ENCODE results near the gene CREB3.

The CREB3 gene

GRCh38 chr9:35749515-35750255 is 17.2 kb downstream of the CREB3 start:
- no peak for DNase-seq (ENCODE audit: low read depth)

GRCh38 chr9:35750256-35750531 is 17.7 kb downstream of the CREB3 start:
- DNase-seq (ENCODE audit: low read depth): no peak

GRCh38 chr9:35753466-35753865 is 21.0 kb downstream of the CREB3 start:
- no peak for DNase-seq (ENCODE audit: low read depth)

DNA sequence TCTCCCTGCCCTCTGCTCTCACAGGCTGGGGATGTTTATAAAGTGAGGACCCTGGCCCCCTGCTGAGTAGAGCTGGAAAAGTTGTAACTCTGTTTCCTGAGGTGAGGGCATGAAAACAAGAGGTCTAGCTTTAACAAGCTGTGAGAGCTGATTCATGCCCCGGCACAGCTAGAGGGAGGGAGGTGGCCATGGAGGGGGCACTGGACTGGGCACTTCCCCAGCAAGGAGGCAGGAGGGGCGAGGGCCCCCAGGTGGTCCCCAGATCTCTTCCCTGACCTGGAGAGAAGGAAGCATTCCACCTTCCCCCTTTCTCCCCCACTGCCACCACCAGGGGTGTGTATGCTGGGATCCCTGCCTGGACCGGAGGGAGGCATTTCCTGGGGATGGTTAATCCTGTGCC is 21.8 kb downstream of the CREB3 start, which contains the start of gene MSMP:
Gene MSMP (minus strand): TSS at position 13 of the 400 bp plus-strand sequence. CDS start 147 bp downstream, outside the sequence.
- DNase-seq (ENCODE audit: low read depth): no peak

DNA sequence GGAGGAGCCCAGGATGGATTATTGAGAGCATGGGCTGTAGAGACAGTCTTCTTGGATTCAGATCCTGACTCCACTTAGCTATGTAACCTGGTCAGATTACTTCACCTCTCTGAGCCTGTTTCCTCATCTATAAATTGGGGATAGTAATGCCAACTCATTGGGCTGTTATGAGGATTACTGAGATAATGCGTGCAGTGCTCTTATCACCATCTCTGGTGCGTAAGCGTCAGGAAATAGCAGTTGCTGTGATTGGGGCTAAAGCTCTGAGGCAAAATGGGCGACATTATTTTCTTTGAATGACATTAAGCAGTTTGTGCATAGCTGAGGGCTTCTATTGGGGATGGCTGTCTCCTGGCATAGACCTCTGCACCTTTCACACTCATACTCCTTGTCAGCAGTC is 22.6 kb downstream of the CREB3 start:
- DNase-seq (ENCODE audit: low read depth): no peak

DNA sequence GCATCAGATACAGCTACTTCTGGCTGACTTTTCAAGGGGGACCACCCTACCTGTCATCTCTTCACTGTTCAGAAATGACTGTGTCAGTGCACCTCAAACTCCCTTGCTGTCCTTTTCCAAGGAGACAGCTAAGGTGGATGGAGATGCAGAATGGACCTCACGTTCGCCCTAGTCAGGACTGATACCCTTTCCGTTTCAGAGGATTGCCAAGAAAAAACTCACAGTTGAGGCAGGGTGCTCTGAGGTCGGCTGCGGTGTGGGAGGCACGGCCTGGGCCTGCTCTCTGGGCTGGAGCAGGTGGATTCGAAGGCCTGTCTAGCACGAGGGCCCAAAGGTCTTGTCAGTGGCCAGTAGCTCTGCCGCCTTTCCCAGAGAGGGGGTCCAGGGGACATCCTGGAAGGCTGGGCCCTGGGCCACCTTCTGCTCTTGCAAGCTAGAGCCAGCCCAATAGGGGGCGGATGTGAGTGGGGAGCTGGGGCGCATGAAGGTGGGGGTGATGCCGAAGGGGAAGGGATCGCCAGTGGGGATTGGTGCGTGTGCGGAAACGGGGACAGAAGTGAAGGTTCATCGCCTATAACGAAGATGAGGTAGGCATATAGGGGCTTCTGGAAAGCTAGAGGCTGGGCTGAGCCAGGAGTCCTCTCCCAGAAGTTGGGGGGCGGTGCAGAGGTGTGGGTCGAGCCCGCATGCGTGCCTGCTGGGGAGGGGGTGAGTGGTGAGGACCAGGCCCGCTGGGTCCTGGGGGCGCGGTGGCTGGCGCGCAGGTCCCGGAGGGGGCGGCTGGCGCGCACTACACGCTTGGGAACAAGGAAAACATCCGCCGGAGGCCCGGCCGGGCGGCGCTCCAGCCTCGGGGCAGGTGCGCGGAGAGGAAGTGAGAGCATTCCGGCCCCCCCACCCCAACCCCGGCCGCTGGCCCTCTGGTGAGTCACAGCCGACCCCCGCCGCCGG is 24.1 kb downstream of the CREB3 start:
- peak; percentile 66 for DNase-seq (ENCODE audit: low read depth)

DNA sequence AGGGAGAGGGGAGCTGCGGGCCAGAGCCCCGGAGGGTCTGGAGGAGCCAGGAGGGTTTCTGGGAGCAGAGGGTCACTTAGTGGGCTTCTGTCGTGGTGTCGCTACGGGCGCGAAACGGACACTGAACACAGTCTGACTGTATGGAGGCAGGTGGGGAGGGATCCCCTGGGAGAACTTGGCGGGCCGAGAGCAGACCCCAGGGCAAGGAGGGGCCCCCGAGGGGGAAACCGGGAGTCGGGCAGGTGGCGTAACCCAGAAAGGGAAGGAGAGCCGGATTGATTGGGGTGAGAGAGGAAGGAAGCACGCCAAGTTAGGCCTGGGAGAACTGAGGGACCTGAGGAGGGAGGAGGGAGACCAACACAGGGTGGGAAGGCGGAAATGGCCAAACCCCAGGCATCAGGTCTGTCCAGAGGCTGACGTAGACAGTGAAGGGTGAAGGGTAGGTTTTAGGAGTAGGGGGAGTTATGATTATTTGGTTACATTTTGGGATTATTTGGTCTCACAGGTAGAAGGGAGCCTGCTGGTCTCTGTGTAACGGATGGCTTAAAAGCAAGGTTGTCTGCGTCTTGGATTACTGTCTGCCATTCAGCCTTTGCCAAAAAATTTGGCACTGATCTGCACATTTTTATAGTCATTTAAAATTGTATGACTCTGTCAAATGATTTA is 24.9 kb downstream of the CREB3 start:
- DNase-seq (ENCODE audit: low read depth): no peak

DNA sequence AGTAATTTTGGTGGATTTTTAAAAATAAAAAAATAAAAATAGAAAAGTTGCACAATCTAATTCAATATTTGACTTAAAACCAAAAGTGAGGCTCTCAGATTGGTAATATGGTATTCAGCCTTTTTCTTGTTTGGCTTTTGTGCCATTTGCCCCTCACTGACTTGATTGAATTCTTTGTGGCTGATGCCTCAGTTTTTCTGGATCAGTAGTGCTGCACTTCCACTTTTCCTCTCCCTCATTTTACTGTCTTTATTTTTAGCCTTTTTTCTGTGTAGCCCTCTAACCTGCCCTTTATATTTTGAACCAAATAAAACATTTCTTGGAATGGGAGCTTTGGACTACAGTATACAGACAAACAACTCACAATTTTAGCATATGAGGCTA is 25.4 kb downstream of the CREB3 start:
- DNase-seq (ENCODE audit: low read depth): no peak

- DNase-seq (ENCODE audit: low read depth): no peak
Observed at GRCh38 chr9:35758475-35759050, 26.1 kb downstream of the CREB3 start.

GRCh38 chr9:35759795-35760194 is 27.3 kb downstream of the CREB3 start:
- DNase-seq (ENCODE audit: low read depth): no peak

DNA sequence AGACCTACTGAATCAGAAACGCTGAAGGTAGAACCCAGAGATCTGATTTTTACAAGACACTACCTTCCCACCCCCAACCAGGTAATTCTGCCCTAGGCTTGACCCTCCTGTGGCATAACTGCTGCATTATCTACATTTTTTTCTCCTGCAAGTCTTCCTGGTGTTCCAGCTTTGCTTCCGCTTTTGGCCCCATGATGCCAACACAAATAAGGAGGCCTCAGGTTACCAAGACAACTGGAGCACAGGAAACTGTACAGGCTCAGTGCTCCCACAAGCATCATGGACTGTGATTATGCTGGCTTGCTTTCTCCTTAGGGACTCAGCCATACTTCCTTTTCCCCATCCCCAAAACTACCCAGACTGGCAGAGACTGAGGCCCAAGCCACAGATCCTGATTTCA is 28.2 kb downstream of the CREB3 start:
- DNase-seq (ENCODE audit: low read depth): no peak

- no peak for DNase-seq (ENCODE audit: low read depth)
Observed at GRCh38 chr9:35763181-35763580, 30.7 kb downstream of the CREB3 start.

- no peak for DNase-seq (ENCODE audit: low read depth)
Observed at GRCh38 chr9:35763803-35764202, 31.3 kb downstream of the CREB3 start.

DNA sequence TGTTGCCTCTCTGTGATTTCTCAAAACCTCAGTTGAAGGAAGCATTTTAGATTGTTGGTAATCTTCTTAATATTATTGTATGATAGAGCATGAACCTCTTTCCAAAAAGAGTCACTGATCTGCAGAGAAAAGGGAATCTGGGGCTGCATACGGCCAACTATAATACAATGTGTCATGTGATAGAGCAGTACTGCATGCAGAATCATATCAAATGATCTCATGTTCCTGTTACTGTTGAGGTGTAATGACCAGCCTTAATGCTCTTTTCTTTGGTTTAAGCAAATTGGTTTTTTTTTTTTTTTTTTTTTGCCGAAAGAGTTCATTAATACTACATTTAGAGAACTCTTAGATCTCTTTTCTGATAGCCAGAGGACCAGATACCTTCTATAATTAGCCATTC is 34.5 kb downstream of the CREB3 start:
- DNase-seq (ENCODE audit: low read depth): no peak

- no peak for DNase-seq (ENCODE audit: low read depth)
Observed at GRCh38 chr9:35767458-35767857, 35.0 kb downstream of the CREB3 start.

DNA sequence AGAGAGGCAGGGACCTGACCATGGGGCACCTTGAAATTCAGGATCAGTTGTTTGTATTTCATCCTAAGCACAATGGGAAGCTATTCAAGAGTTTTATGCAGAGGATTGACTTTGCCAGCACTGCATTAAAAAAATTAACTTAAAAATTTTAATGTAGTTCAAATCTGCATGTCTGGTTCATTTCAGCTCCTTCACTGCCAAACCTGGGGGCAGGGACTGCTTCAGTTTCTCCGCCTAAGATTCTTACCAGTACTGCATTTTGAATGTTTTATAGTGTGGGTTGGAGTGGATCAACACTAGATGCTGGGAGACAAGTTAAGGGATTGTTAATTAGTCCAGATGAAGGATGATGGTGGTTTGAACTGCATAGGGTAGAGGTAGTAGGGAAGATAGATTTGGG is 37.3 kb downstream of the CREB3 start:
- DNase-seq (ENCODE audit: low read depth): no peak

DNA sequence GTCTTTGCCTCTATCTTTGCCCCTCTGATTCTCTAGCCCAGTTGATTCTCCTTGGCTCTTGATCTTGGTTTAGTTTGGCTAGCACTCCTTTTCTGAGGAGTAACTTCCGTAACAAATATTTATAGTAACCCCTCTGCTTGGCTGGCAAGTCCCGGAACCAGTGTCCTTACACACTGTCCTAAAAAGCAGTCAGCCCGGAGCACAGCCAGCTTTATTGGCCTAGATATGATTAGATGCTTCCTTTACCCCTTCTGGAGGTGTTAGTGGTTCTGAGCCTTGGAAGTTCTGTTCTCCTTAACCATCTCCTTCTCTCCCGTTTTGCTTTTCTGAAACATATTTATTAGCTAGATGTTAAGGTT is 38.6 kb downstream of the CREB3 start:
- DNase-seq (ENCODE audit: low read depth): no peak

DNA sequence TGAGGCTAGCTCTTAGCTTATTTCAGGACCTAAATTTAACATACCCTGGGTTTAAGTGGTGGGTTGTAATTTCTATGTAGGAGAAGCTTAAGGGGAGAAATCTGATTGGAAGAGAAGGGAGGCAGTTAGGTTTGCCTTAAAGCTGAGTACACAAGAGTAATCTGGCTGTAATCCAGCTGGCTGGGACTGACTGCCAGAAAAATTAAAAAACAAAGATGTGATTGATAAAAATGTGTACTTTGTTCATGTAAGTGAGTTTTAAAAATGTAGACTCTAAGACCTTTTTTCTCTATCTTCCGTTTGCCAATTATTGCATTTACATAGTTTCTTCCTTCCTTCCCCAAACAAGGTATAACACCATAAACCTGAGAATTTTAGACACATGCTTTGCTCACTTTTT is 39.1 kb downstream of the CREB3 start:
- no peak for DNase-seq (ENCODE audit: low read depth)

DNA sequence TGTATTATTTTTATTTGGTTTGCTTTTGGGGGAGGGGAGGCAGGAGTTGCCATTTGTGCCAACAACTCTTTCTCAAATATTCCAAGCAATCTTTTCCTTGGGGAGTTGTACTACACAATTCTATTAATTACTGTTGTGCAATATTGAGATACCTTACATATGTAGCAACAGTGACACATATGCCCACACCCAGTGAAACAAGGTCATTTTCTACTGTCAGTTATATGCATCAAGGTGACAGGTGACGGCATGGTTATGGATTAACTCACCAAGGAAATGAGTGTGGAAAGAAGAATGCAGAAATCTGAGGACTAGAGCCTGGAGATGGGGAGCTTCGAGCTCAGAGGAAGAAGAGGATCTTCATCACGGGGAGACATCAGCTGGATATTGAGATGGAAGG is 39.5 kb downstream of the CREB3 start:
- DNase-seq (ENCODE audit: low read depth): no peak

GRCh38 chr9:35774907-35775635 is 42.6 kb downstream of the CREB3 start:
- DNase-seq (ENCODE audit: low read depth): no peak

GRCh38 chr9:35776018-35776417 is 43.6 kb downstream of the CREB3 start:
- no peak for DNase-seq (ENCODE audit: low read depth)

DNA sequence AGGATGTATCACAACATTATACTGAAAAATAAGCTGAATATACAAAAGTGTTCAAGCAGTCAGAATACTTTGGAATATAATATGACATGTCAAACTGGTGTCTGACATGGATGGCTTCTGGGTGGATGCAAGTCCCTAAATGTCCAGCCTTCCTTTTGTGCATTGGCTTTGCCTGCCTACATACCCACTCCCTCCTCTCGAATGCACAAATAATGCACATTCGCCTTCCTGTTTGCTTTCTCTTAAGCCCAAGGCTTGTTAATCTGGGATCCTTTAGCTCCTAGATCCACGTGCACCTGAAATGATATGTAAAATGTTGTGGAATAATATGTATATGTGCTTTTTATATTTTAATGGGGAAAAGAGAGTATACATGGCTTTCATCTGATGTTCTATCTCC is 46.0 kb downstream of the CREB3 start:
- no peak for DNase-seq (ENCODE audit: low read depth)
